Measurements from ENCODE around the gene ELF2. TPM values are rescaled to one million over a fixed set of nuclear protein-coding genes. Genes with fewer than 3 reads are reported as not detected.

The ELF2 gene
- 58.2 TPM for total RNA-seq (2013)
- 10 to 100 TPM; 14.0 to 34.3 (median 18.9) TPM for polyA plus RNA-seq
- polyA minus RNA-seq = 23.3 and 27.0 TPM in 2 replicates
- total RNA-seq = 47.3 to 129 (median 97.0) reads per million in 11 experiments

DNA sequence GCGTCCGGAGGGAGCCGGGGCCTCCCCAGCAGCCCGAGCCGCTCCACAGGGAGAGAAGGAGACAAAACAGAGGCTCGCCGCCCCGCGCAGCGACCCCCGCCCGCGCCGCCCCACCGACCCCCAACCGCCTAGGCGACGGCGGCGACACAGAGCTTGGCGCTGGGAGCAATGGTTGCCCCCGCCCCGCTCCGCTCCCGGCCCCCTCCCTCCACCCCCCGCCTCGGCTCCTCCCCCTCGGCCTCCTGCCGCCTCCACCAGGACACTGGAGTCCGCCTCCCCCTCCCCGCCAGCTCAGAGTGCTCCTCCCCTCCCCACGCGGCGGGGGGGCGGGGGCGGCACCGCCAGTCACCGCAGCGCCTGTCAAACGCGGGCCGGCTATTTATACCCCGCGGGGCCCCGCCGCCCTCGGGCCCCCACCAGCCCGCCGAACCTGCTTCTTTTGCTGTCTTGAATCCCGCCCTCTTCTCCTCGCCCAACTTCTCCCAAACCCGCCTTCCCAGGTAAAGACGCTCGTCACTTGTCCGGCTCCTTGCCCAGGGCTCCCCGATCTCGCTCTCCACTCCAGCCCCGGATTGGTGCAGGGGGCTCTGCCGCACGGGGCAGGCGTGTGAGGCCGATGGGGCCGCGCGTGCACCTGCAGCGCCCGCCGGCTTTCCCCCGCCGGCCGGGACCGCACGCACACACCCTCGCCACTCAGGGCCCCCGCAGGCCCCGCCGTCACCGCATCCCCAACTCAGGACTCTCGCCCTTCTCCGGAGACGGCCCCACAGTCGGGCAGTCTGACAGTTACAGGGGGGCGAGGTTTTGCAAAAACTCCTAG is at the start of gene ELF2:
TSS of gene ELF2 (minus strand) at position 170 of the 820 bp plus-strand sequence. CDS start 39,517 bp downstream, outside the sequence.
- H3K4me2 ChIP-seq (replicated peaks; ENCODE audit: extremely low read depth, low read length, poor library complexity, severe bottlenecking) = peak within 1 kb of the TSS; percentile 97
- peaks cover 31% of the 10 kb centered on the region for H3K4me1 Mint-ChIP-seq
- H3K27me3 Mint-ChIP-seq (ENCODE audit: low read depth in 3 of 3) = peaks cover 0 to 2% (median 1%) of the 10 kb centered on the region in 3 donors
- peaks cover 47% of the 10 kb centered on the region for H3K79me2 ChIP-seq (ENCODE audit: insufficient read depth, low read length)
- H3K9me3 ChIP-seq (replicated peaks in 1 of 2; ENCODE audit: control insufficient read depth in 1 of 2, insufficient read depth in 1 of 2, low read length in 2 of 2) = no peaks in the 10 kb centered on the region
- no peaks in the 10 kb centered on the region for H3K9me3 Mint-ChIP-seq
- peak; percentile 86 to 93 (median 92) for DNase-seq
- peak within 1 kb of the TSS; percentile 88 to 97 (median 96) for H3K4me3 ChIP-seq (replicated peaks in 1 of 3; ENCODE audit: low read depth in 2 of 3, low read length in 3 of 3)
- H3K4me3 Mint-ChIP-seq = peak within 1 kb of the TSS; percentile 95 to 98
- H3K27ac Mint-ChIP-seq = peak within 1 kb of the TSS; percentile 94 to 99 (median 96)
- H3K36me3 ChIP-seq (replicated peaks in 1 of 2; ENCODE audit: control insufficient read depth in 1 of 2, insufficient read depth in 2 of 2, low read length in 2 of 2) = no peaks in the 10 kb centered on the region
- H3K27ac ChIP-seq (ENCODE audit: low read depth in 1 of 2, low read length in 2 of 2) = peak within 1 kb of the TSS; percentile 96 to 97
- TF ChIP-seq, protein P1, sequence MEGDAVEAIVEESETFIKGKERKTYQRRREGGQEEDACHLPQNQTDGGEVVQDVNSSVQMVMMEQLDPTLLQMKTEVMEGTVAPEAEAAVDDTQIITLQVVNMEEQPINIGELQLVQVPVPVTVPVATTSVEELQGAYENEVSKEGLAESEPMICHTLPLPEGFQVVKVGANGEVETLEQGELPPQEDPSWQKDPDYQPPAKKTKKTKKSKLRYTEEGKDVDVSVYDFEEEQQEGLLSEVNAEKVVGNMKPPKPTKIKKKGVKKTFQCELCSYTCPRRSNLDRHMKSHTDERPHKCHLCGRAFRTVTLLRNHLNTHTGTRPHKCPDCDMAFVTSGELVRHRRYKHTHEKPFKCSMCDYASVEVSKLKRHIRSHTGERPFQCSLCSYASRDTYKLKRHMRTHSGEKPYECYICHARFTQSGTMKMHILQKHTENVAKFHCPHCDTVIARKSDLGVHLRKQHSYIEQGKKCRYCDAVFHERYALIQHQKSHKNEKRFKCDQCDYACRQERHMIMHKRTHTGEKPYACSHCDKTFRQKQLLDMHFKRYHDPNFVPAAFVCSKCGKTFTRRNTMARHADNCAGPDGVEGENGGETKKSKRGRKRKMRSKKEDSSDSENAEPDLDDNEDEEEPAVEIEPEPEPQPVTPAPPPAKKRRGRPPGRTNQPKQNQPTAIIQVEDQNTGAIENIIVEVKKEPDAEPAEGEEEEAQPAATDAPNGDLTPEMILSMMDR (IDR thresholded peaks at IDR 0.05) = no peak
- peaks cover 43% of the 10 kb centered on the region for H4K20me1 ChIP-seq (ENCODE audit: insufficient read depth, low read length)
- intact Hi-C loops (cut with micrococcal nuclease) = loop anchor here (5.0 to 10.0 kb wide), 4 partner anchors 35 to 125 kb away; partner anchors contain the start of genes NAA15 (in 2 of the 2) and NDUFC1 (in 2 of the 2)
- H2AFZ ChIP-seq (ENCODE audit: insufficient read depth, low read depth, low read length, poor library complexity, severe bottlenecking) = peak within 1 kb of the TSS; percentile 92
- peaks cover 15 to 29% of the 10 kb centered on the region in 2 donors for H3K4me1 ChIP-seq (ENCODE audit: control insufficient read depth in 1 of 2, insufficient read depth in 2 of 2, low read length in 2 of 2)
- H3K27me3 ChIP-seq (ENCODE audit: control insufficient read depth in 2 of 2, insufficient read depth in 2 of 2, low read length in 2 of 2) = no peaks in the 10 kb centered on the region
- WGBS (ENCODE audit: insufficient coverage) = under 1% methylated on average over 49 of the region's 83 CpGs
- peak within 1 kb of the TSS; percentile 98 for H3K9ac ChIP-seq (ENCODE audit: insufficient read depth, low read length, poor library complexity, severe bottlenecking)
- no peaks in the 10 kb centered on the region for H3K36me3 Mint-ChIP-seq

DNA sequence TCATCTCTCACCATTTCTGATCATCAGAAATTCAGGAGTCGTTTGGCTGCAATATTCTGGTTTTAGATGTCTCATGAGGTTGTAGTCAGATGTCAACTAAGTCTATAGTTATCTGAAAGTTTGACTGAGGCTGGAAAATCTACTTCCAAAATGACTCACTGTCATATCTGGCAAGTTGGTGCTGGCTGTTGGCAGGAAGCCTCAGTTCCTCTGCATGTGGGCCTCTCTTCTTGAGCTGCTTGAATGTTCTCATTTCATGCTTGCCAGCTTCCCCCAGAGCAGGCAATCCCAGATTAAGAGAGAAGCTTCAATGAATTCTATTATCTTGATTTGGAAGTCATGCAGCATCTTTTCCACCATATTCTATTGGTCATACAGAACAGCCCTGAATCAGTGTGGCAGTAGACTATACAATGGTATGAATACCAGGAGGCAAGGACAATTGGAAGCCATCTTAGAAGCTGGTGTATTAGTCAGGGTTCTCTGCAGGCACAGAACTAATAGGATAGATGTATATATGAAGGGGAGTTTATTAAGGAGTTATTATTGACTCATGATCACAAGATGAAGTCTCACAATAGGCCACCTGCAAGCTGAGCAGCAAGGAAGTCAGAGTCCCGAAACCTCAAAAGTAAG is 46.8 kb upstream of the ELF2 start:
- intact Hi-C loops (cut with micrococcal nuclease) = loop anchor here (10.0 kb wide), 2 partner anchors 49 to 71 kb away; partner anchors contain the start of gene ELF2 (in 1 of the 2)
- no peaks in the 10 kb centered on the region for H4K20me1 ChIP-seq (ENCODE audit: insufficient read depth, low read length)
- no peak overlapping the region for H3K27ac ChIP-seq (ENCODE audit: low read depth in 1 of 2, low read length in 2 of 2)
- H3K4me3 Mint-ChIP-seq = no peak overlapping the region
- H3K9me3 ChIP-seq (replicated peaks in 1 of 2; ENCODE audit: control insufficient read depth in 1 of 2, insufficient read depth in 1 of 2, low read length in 2 of 2) = no peaks in the 10 kb centered on the region
- 88% methylated on average over 1 of the region's 2 CpGs for WGBS (ENCODE audit: insufficient coverage)
- no peak overlapping the region for H3K4me2 ChIP-seq (replicated peaks; ENCODE audit: extremely low read depth, low read length, poor library complexity, severe bottlenecking)
- no peak overlapping the region for H3K9ac ChIP-seq (ENCODE audit: insufficient read depth, low read length, poor library complexity, severe bottlenecking)
- H3K27ac Mint-ChIP-seq = peak overlapping the region in 1 of 7 donors; percentile 46
- peaks cover 10 to 26% of the 10 kb centered on the region in 2 donors for H3K4me1 ChIP-seq (ENCODE audit: control insufficient read depth in 1 of 2, insufficient read depth in 2 of 2, low read length in 2 of 2)
- TF ChIP-seq, protein P1 (IDR thresholded peaks at IDR 0.05) = no peak
- no peaks in the 10 kb centered on the region for H3K36me3 ChIP-seq (replicated peaks in 1 of 2; ENCODE audit: control insufficient read depth in 1 of 2, insufficient read depth in 2 of 2, low read length in 2 of 2)
- H3K4me1 Mint-ChIP-seq = peaks cover 26% of the 10 kb centered on the region
- peaks cover 0 to 4% (median 0%) of the 10 kb centered on the region in 3 donors for H3K27me3 Mint-ChIP-seq (ENCODE audit: low read depth in 3 of 3)
- peaks cover 0 to 3% (median 1%) of the 10 kb centered on the region in 7 donors for H3K9me3 Mint-ChIP-seq
- H3K36me3 Mint-ChIP-seq = no peaks in the 10 kb centered on the region
- peak in 1 of 3 donors; percentile 38 for DNase-seq
- H2AFZ ChIP-seq (ENCODE audit: insufficient read depth, low read depth, low read length, poor library complexity, severe bottlenecking) = peak overlapping the region; percentile 37
- H3K27me3 ChIP-seq (ENCODE audit: control insufficient read depth in 2 of 2, insufficient read depth in 2 of 2, low read length in 2 of 2) = no peaks in the 10 kb centered on the region
- no peak overlapping the region for H3K4me3 ChIP-seq (replicated peaks in 1 of 3; ENCODE audit: low read depth in 2 of 3, low read length in 3 of 3)
- H3K79me2 ChIP-seq (ENCODE audit: insufficient read depth, low read length) = no peaks in the 10 kb centered on the region
